ENCODE results near the gene IQCM. TPM values are rescaled to one million over a fixed set of nuclear protein-coding genes. Genes with fewer than 3 reads are reported as not detected.

IQCM gene
- total RNA-seq, 1 donor, result not detected

DNA sequence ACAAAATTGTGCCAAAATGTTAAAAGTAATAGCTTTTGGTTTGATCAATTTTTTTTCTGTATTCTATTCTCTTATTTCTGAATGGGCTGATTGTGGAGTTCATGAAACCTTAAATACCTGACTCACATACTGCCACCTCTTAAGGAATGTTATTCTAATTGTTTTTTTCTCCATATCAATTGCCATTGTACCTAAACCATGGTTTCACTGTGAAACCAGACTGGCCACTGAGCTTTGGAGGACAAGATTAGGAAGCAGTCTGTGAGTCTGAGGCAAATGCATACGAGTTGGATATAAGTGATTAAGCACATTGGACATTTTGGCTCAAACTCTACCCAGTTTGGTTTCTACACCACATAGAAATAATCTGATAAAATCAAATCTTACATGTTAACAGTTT is 184.0 kb downstream of the IQCM start:
- H3K4me3 ChIP-seq (ENCODE audit: low read depth, low read length), result no peak overlapping the region
- DNase-seq (ENCODE audit: low read depth), result no peak
- TF ChIP-seq, protein P1, sequence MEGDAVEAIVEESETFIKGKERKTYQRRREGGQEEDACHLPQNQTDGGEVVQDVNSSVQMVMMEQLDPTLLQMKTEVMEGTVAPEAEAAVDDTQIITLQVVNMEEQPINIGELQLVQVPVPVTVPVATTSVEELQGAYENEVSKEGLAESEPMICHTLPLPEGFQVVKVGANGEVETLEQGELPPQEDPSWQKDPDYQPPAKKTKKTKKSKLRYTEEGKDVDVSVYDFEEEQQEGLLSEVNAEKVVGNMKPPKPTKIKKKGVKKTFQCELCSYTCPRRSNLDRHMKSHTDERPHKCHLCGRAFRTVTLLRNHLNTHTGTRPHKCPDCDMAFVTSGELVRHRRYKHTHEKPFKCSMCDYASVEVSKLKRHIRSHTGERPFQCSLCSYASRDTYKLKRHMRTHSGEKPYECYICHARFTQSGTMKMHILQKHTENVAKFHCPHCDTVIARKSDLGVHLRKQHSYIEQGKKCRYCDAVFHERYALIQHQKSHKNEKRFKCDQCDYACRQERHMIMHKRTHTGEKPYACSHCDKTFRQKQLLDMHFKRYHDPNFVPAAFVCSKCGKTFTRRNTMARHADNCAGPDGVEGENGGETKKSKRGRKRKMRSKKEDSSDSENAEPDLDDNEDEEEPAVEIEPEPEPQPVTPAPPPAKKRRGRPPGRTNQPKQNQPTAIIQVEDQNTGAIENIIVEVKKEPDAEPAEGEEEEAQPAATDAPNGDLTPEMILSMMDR (IDR thresholded peaks at IDR 0.05; ENCODE audit: insufficient read depth, low read depth, low read length), result no peak

DNA sequence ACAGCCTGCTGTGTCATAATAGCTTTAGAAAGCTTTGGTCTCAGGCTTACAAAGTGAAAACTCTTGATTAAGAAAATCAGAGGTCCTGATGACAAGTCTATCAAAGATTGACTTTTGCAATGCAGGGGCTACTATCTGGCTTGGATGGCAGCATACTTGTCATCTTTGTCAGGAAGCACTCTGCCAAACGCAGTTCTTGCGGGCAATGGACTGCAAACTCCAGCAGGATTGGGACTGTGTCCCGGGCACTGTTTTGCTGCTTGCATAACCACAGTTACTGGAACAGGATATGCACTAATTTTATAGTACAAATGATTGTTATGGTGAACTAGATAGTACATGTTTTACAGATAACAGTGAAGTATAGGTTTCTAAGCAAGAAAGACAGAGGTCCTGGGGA is 185.6 kb downstream of the IQCM start:
- no peak overlapping the region for H3K4me3 ChIP-seq (ENCODE audit: low read depth, low read length)
- TF ChIP-seq, protein P1 (IDR thresholded peaks at IDR 0.05; ENCODE audit: insufficient read depth, low read depth, low read length), result no peak
- no peak for DNase-seq (ENCODE audit: low read depth)

DNA sequence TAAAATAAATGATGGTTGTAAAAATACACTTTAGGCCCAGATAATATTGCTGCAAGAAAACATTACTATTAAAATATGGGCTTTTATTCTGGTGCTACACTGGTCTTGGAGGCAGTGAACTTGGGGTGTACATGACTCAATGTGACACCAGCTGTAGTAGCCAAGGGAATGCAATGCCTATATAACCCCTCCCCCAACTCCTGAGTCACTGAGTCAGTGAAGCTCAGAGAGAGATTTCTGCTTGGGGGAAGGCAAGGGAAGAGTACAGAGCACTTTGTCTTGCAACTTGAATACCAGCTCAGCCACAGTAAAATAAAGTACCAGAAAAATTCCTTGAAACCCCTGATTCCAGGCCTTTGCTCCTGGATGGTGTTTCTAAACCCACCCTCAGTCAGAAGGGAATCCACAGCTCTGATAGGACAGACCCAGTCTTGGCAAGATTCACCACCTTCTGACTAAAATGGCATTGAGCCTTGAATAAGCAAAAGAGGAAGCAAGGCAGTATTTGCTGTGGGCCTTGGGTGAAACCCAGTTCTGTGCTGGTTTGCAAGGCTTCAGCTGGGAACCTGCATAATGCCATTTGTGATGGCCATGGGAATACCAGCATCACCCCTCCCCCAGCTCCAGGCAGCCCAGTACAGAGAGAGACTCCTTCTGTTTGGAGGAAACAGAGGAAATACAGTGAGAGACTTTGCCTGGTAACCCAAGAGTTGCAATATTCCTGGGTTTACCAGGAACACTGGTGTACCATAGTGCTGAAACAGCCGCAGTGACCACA is 209.9 kb downstream of the IQCM start:
- DNase-seq (ENCODE audit: low read depth), result no peak
- H3K4me3 ChIP-seq (ENCODE audit: low read depth, low read length), result no peak overlapping the region
- TF ChIP-seq, protein P1 (IDR thresholded peaks at IDR 0.05; ENCODE audit: insufficient read depth, low read depth, low read length), result no peak

DNA sequence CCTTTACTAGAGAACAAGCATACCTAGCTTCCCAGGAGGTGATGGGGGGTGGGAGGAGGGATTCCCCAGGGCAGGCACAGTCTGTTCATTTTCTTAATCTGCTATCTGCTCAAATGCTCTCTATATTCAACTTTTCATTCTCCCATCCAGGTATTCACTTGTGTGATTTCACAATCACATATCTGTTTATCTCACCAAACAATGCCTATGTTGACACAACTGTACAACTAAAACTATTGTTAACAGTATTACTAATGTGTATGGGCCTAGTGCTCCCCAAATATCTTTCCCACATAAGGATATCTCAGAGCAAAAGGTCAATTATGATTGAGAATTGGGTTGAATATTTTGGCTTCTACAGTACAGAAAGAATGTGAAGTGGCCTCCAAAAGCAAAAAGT is 210.8 kb downstream of the IQCM start:
- TF ChIP-seq, protein P1 (IDR thresholded peaks at IDR 0.05; ENCODE audit: insufficient read depth, low read depth, low read length), result no peak
- no peak overlapping the region for H3K4me3 ChIP-seq (ENCODE audit: low read depth, low read length)
- no peak for DNase-seq (ENCODE audit: low read depth)

DNA sequence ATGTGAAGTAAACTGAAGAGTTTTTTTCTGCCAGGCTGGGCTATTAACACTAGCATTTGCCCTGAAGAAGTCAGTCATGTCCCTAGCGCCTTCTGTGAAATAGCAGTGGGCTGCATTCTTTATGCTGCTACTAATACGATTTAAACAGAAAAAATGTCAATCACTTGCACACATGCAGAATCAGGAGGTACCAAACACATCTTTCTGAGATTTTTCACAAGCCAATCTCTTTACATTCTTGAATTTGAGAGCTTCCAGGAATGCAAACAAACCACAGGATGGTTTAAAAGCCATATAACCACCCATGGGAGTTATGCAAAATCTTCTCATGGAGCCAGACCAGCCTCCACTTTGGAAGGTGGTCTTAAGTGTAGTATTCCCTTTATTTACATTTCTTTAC is 220.1 kb downstream of the IQCM start:
- DNase-seq (ENCODE audit: low read depth), result no peak
- H3K4me3 ChIP-seq (ENCODE audit: low read depth, low read length), result no peak overlapping the region
- TF ChIP-seq, protein P1 (IDR thresholded peaks at IDR 0.05; ENCODE audit: insufficient read depth, low read depth, low read length), result no peak

DNA sequence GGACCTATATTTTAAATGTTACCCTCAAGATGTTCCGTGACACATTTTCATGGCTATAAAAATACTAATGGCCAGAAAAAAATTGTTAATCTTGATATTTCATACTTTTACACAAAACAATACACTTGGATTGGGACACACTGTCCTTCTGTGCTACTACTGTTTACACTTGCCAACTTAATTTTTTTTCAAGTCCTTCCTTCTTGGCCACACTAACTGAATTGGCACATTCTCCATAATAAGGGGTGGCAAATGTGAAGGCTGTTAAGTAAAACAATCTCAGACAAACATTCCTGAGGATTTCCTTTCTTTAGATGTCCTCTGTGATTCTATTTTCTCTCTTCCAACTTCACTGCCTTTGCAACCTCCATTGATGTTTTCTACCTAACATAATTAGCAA is 225.8 kb downstream of the IQCM start:
- no peak for DNase-seq (ENCODE audit: low read depth)
- TF ChIP-seq, protein P1 (IDR thresholded peaks at IDR 0.05; ENCODE audit: insufficient read depth, low read depth, low read length), result no peak

DNA sequence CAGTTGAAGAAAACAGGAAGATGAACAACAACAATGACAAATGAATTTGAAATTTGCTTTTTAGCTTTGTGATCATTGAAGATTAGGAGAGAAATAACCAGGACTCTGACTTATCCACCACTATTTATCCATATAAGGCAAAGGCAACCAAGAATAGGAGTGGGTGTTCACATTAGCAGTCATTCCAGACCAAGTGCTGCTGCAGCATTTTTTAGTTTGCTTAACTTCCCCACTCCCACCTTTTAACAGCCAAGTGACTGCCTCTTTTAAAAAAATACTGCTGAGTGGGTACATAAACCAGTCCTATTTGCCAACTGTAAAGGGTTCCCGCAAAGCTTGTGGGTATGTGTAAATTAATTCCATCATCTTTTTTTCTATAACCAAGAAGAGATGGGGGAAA is 230.9 kb downstream of the IQCM start:
- TF ChIP-seq, protein P1 (IDR thresholded peaks at IDR 0.05; ENCODE audit: insufficient read depth, low read depth, low read length), result no peak
- H3K4me3 ChIP-seq (ENCODE audit: low read depth, low read length), result no peak overlapping the region
- no peak for DNase-seq (ENCODE audit: low read depth)

More for the DNA sequence above, 225.8 kb downstream of the IQCM start:
- H3K4me3 ChIP-seq (ENCODE audit: low read depth, low read length), result no peak overlapping the region

Data from fibroblast of villous mesenchyme (primary cell).